Muscle layer of colon (tissue), 2 donors: Measurements from ENCODE around the gene UBE2L3.
"Not testable (repeated sequence)": the region's sequence is repeated elsewhere in the genome, so short reads cannot be mapped to it uniquely, and the experiment has no call there.

Experiments used
- H3K27ac ChIP-seq: one replicate; pipeline ENCODE4 v1.7.0; 2013; ENCODE audit warnings: low read depth, mild to moderate bottlenecking, low read length, moderate library complexity
- H3K27me3 ChIP-seq, 2 donors: one replicate each; pipeline ENCODE4 v1.7.0; 2013; ENCODE audit warnings: low read length in 2 of 2, mild to moderate bottlenecking in 2 of 2; ENCODE audit not compliant: insufficient read depth in 2 of 2, control insufficient read depth in 1 of 2
- H3K36me3 ChIP-seq: one replicate; pipeline ENCODE4 v1.7.0; 2013; ENCODE audit warnings: mild to moderate bottlenecking, low read length; ENCODE audit not compliant: insufficient read depth
- H3K4me1 ChIP-seq: one replicate; pipeline ENCODE4 v1.7.0; 2013; ENCODE audit warnings: mild to moderate bottlenecking, low read length; ENCODE audit not compliant: insufficient read depth
- H3K4me3 ChIP-seq, 2 donors: one replicate each; pipeline ENCODE4 v1.7.0; 2013; ENCODE audit warnings: low read length in 2 of 2, low read depth in 1 of 2, mild to moderate bottlenecking in 1 of 2, moderate library complexity in 1 of 2
- H3K9ac ChIP-seq: one replicate; pipeline ENCODE4 v1.7.0; 2013; ENCODE audit warnings: low read length
- H3K9me3 ChIP-seq: one replicate; pipeline ENCODE4 v1.7.0; 2013; ENCODE audit warnings: mild to moderate bottlenecking, low read length
- donor health status: abdominal sarcoma.
- donor health status: Adenocarcinoma of cecum.

The UBE2L3 gene

GRCh38 chr22:21579474-21579851 lies 11.9 kb downstream of the UBE2L3 start:
- Histone ChIP-seq H3K4me3 (no peak overlapping the region), H3K36me3 (no peaks in the 10 kb centered on the region), H3K9ac (no peak overlapping the region), H3K9me3 (no peaks in the 10 kb centered on the region), H3K4me1 (peaks cover 21% of the 10 kb centered on the region), H3K27me3 (no peaks in the 10 kb centered on the region), H3K27ac (no peak overlapping the region)

- H3K4me1 ChIP-seq: peaks cover 21% of the 10 kb centered on the region
- H3K4me3 ChIP-seq, H3K27ac ChIP-seq, H3K27me3 ChIP-seq, H3K9ac ChIP-seq, H3K36me3 ChIP-seq, H3K9me3 ChIP-seq: not testable (repeated sequence)
Observed at GRCh38 chr22:21580623-21581007, 13.1 kb downstream of the UBE2L3 start.

DNA sequence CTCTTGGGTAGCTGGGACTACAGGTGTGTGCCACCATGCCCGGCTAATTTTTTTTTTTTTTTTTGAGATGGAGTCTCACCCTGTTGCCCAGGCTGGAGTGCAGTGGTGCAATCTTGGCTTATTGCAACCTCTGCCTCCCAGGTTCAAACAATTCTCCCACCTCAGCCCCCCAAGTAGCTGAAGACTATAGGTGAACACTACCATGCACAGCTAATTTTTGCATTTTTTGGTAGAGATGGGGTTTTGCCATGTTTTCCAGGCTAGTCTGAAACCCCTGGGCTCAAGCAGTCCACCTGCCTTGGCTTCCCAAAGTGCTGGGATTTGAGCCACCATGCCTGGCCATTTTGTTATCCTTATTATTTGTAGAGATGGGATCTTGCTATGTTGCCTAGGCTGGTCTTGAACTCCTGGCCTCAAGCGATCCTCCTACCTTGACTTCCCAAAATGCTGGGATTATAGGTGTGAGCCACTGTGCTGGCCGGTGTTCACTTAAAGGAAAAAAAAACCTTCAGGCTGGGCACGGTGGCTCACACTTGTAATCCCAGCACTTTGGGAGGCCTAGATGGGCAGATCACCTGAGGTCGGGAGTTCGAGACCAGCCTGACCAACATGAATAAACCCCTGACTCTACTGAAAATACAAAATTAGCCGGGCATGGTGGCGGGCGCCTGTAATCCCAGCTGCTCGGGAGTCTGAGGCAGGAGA lies 13.6 kb downstream of the UBE2L3 start:
- not testable (repeated sequence) for H3K9me3 ChIP-seq, H3K9ac ChIP-seq, H3K27me3 ChIP-seq, H3K36me3 ChIP-seq, H3K4me3 ChIP-seq, H3K27ac ChIP-seq
- H3K4me1 ChIP-seq: peaks cover 21% of the 10 kb centered on the region

GRCh38 chr22:21582801-21583740 lies 15.6 kb downstream of the UBE2L3 start:
- Histone ChIP-seq H3K27ac (no peak overlapping the region), H3K4me1 (peaks cover 22% of the 10 kb centered on the region), H3K27me3 (no peaks in the 10 kb centered on the region), H3K9me3 (no peaks in the 10 kb centered on the region), H3K36me3 (no peaks in the 10 kb centered on the region), H3K9ac (no peak overlapping the region), H3K4me3 (no peak overlapping the region)

DNA sequence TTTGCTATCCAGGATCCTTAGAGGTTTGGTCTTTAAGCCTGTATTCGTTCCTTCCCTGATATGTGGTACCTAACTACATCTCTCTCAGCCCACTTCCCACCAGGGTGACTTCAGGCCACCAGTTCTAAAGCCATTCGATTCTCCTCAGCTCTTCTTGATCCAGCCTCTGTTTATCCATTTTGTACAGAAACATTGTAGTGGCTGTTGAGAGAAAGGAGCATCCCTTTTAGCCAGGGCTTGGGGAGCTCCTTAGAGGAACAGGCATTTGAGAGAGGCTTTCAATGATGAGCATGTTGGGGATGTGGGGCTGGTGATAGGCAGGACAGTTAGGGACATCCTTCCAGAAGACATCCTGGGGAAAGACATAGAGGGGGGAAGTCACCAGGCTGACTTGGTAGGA lies 17.9 kb downstream of the UBE2L3 start:
- H3K27ac ChIP-seq: no peak overlapping the region
- H3K36me3 ChIP-seq: no peaks in the 10 kb centered on the region
- H3K4me3 ChIP-seq: no peak overlapping the region
- H3K4me1 ChIP-seq: peaks cover 24% of the 10 kb centered on the region
- H3K9ac ChIP-seq: no peak overlapping the region
- no peaks in the 10 kb centered on the region for H3K27me3 ChIP-seq
- no peaks in the 10 kb centered on the region for H3K9me3 ChIP-seq

DNA sequence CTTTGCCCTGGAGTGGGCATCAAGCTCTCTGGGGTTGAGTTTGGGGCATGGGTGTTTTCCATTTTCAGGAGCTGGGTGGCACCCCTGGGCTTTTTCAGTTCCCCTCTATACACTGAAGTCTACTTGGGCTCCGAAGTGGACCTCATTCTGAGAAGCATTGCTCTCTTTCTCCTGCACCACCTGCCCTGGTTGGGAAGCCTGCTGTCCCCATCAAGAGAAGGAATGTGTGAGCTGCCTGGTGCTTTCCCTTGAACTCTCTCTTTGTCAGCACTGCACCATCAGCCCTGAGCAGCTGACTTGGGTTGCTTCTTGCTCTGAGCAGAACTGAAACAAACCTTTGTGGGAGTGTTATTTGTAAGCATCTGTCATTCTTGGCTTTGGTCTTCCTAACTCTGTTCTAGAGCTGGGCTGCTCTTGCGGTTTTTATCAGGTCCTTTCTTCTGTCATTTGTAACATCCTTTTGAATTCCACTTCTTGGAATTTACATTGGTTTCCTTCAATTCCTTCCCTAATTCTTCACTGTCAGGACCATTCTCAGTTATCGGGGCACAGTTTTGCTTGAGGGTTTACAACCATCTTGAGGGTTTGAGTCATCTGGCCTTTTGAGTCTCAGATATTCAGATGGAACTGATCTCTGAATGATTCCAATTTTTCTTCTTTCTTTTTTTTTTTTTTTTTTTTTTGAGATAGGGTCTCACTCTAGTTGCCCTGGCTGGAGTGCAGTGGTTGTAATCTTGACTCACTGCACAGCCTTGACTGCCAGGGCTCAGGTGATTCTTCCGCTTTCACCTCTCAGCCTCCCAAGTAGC lies 20.5 kb downstream of the UBE2L3 start:
- H3K27me3 ChIP-seq: no peaks in the 10 kb centered on the region
- H3K4me1 ChIP-seq: peaks cover 30% of the 10 kb centered on the region
- H3K9me3 ChIP-seq: no peaks in the 10 kb centered on the region
- no peak overlapping the region for H3K27ac ChIP-seq
- no peak overlapping the region for H3K9ac ChIP-seq
- H3K4me3 ChIP-seq: no peak overlapping the region
- peaks cover 6% of the 10 kb centered on the region for H3K36me3 ChIP-seq

GRCh38 chr22:21589396-21589795 lies 21.9 kb downstream of the UBE2L3 start:
- Histone ChIP-seq H3K4me3 (no peak overlapping the region), H3K4me1 (peaks cover 24% of the 10 kb centered on the region)

DNA sequence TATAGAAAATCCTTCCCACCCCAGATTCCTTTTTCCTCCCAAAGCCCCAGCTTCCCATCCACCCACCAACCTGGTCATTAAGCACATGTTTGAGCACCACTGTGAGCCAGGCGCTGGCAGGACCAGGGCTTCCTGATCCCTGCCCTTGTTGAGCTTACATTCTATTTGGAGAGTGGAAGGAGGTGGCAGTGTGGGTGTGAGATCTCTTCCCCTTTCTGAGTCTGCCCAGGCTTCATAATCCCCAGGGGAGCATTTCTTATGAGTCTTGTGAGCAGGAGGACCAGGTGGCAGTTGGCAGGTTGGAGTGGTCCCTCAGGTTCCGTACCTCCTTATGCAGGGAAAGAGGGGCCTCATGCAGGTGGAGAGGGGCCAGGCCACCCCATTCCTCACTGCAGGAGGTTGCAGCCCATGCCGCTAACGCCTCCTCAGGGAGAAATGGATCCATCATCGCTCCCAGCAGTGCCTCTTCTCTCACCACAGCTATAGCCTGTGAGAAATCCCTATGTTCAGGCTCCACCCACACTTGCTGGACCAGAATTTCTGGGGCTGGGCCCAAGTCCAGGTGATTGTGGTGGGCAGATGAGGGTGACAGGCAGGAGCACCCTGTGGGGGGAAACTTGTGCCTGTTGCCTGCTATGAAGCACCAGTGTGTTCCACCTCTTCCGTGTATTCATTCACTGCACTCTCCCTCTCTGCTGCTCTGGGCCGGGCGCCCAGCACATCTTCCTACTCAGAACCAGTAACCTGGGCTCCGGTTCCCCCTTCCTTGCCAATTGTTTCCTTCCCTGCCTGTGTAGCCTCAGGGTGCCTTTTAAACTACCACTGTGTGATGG lies 23.5 kb downstream of the UBE2L3 start:
- peaks cover 32% of the 10 kb centered on the region for H3K4me1 ChIP-seq

More at GRCh38 chr22:21589396-21589795, 21.9 kb downstream of the UBE2L3 start:
- Histone ChIP-seq H3K9me3 (no peaks in the 10 kb centered on the region), H3K9ac (no peak overlapping the region), H3K27ac (no peak overlapping the region), H3K36me3 (peaks cover 20% of the 10 kb centered on the region), H3K27me3 (no peaks in the 10 kb centered on the region)

GRCh38 chr22:21591695-21592094 lies 24.2 kb downstream of the UBE2L3 start:
- no peak overlapping the region for H3K4me3 ChIP-seq
- peaks cover 32% of the 10 kb centered on the region for H3K4me1 ChIP-seq
- no peaks in the 10 kb centered on the region for H3K27me3 ChIP-seq
- H3K27ac ChIP-seq: no peak overlapping the region
- no peak overlapping the region for H3K9ac ChIP-seq
- peaks cover 34% of the 10 kb centered on the region for H3K36me3 ChIP-seq
- no peaks in the 10 kb centered on the region for H3K9me3 ChIP-seq

More for the DNA sequence above, 23.5 kb downstream of the UBE2L3 start:
- Histone ChIP-seq H3K27ac (no peak overlapping the region), H3K9me3 (no peaks in the 10 kb centered on the region), H3K4me3 (no peak overlapping the region), H3K9ac (no peak overlapping the region), H3K27me3 (no peaks in the 10 kb centered on the region), H3K36me3 (peaks cover 32% of the 10 kb centered on the region)

DNA sequence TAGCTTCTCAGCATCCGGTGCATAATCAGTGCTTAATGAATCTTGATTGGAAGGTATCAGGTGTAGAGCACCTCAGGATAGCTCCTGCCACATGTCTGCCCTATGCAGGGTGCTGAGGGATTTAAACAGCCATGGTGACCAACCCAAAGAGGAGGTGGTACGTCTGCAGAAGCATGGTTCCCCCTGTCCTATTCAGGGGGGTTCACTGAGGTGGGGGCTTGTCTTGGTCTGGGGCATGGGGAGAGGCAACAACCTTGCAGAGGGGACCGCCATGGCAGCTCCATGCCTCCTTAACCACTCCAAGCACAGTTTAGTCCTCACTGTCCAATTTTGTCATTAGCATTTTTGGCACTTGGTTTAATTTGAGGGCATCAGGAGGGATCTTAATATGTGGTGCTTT lies 24.9 kb downstream of the UBE2L3 start:
- Histone ChIP-seq H3K27me3 (no peaks in the 10 kb centered on the region), H3K4me3 (no peak overlapping the region), H3K4me1 (peaks cover 29% of the 10 kb centered on the region), H3K9me3 (no peaks in the 10 kb centered on the region), H3K9ac (no peak overlapping the region), H3K27ac (no peak overlapping the region), H3K36me3 (peaks cover 34% of the 10 kb centered on the region)
